NCI-H1417 treated with DMSO at 0.1 percent for 48 hours (cell line): Measurements from ENCODE around the gene SLC16A5.
"Not testable (repeated sequence)": the region's sequence is repeated elsewhere in the genome, so short reads cannot be mapped to it uniquely, and the experiment has no call there.

ENCODE experiments used
- DNase-seq: peaks from one replicate; lab custom pipeline; 2025; lab: John Stamatoyannopoulos, UW

Gene SLC16A5

GRCh38 chr17:75133001-75133400, 45.2 kb downstream of the SLC16A5 start:
- no peak for DNase-seq

DNA sequence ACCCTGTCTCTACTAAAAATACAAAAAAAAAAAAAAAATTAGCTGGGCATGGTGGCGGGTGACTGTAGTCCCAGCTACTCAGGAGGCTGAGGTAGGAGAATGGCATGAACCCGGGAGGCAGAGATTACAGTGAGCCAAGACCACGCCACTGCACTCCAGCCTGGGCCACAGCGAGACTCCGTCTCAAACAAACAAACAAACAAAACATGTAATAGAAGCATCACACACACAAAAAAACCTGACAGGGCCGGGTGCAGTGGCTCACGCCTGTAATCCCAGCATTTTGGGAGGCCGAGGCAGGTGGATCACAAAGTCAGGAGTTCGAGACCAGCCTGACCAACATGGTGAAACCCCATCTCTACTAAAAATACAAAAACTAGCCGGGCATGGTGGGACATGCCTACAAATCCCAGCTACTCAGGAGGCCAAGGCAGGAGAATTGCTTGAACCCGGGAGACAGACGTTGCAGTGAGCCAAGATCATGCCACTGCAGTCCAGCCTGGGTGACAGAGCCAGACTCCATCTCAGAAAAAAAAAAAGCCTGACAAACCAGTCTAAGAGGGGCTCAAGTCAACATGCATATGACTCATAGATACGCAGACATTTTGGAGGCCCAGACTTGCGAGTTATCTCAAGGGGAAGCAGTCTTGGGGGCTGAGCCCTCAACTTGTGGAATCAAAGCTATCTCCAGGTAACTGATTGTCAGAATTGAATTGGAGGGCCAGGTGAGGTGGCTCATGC, 46.0 kb downstream of the SLC16A5 start:
- DNase-seq = not testable (repeated sequence)

GRCh38 chr17:75135452-75135851, 47.7 kb downstream of the SLC16A5 start:
- DNase-seq = no peak

- DNase-seq = no peak
Observed at GRCh38 chr17:75135946-75136345, 48.2 kb downstream of the SLC16A5 start.

GRCh38 chr17:75137762-75138161, 50.0 kb downstream of the SLC16A5 start:
- DNase-seq = not testable (repeated sequence)

DNA sequence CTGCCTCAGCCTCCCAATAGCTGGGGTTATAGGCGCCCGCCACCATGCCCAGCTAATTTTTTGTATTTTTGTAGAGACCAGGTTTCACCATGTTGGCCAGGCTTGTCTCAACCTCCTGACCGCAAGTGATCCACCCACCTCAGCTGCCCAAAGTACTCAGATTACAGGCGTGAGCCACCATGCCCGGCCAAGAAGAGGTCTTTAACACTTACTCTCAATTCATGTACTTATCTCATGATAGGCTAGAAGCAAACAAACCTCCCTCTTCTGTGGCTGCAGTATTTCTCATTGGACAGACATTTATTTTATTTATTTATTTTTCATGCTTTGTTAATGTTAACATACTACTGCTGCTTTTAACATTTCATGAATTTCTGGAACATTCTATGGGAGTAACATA, 50.8 kb downstream of the SLC16A5 start:
- no peak for DNase-seq

- no peak for DNase-seq
Observed at GRCh38 chr17:75142236-75142971, 54.6 kb downstream of the SLC16A5 start.

DNA sequence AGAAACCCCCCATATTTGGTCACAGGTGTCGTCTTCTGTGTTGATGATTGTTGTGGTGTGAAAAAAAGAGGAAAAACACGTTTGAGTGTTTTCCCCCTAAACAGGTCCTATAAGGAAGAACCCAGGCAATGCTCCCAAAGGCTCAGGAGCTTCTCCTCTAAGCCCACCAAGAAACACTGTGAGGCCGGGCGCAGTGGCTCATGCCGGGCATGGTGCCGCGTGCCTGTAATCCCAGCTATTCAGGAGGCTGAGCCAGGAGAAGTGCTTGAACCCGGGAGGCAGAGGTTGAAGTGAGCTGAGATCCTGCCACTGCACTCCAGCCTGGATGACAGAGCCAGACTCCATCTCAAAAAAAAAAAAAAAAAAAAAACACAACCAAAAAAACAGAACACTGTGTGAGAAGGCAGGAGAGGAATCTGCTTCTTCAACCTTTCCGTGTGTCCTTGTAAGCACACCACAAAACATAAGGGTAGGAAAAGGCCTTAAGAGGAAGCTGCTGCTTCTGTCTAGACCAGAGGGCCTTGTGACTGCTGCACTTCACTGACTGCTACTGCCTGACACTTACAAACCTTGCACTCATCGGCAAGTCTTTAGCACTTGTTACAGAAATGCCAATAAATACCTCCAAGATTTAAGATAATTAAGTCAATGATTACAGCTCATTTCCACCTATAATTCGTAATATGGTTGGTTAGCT, 57.2 kb downstream of the SLC16A5 start:
- no peak for DNase-seq

DNA sequence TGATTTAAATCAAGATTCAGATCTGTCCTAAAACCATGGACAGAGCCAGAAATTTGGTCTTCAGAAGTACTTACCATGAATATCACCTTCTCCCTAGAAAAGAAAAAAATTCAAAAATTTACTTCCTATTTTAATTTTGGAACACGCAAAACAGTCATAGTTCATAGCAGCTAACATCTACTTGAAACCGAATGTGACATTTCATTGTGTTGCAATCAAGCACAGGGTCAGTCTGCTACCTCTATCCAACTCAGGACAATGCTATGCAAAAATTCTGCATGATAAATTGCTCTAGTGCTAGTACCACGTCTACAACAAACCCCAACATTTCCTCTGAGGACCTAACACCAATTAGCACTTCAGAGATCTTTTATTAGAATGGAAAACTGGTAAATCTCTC, 58.8 kb downstream of the SLC16A5 start:
- no peak for DNase-seq

GRCh38 chr17:75147878-75148546, 60.3 kb downstream of the SLC16A5 start:
- no peak for DNase-seq

DNA sequence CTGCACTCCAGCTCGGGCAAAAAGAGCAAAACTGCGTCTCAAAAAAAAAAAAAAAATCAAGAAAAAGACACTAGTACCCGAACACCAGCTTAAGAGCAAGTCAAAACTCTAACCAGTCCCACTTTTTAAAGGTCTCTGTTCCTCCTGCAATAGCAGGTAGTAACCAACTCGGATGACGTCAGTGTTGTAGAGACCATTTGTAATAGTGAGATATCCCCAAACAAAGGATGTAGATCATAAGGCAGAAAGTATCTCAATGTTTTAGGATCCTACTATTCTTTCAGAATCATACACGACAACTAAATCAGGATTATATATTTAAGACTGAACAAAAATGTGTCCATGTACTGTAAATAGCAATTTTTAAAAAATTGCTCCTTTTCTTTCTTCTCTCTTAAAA, 64.2 kb downstream of the SLC16A5 start:
- DNase-seq = no peak

GRCh38 chr17:75152523-75152921, 64.8 kb downstream of the SLC16A5 start:
- no peak for DNase-seq

DNA sequence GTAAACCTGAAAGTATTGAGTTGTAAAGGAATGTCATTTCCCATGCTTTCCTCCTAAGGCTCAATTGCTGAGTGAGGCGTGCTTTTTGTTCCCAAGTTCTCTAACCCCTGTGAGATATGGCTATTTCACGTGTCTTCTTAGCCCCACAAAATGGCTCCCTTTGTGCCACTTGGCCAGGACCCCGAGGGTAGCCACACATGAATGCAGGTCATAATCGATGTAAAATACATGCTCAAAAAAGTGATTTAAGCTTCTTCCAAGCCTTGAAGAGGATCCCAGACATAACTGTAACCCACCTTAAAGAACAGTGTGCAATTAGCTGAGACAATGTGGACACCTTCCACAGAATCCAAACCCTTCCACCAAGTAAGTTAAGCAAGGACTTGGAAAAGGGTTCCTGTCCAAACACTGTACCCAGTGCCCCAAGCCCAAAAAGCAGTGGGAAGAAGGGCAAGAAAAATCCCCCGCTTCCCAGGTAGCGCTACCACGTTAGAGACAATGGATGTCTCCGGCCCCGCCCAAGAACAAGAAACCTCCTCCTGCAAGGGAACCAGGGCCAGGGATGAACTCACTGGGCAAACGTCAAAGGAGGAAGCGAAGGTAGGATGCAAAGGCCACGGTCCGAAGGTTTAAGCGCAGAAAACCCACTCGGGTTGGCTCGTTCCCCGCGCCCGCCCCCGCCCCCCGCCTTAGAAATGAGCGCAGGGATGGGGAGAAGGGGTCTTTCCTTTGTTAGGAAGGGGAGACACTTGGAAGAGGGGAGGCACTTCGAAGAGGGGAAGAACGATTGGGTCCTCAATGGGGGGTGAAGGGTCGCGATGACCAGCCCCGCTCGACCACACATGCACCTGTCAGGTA, 65.4 kb downstream of the SLC16A5 start:
- no peak for DNase-seq

DNA sequence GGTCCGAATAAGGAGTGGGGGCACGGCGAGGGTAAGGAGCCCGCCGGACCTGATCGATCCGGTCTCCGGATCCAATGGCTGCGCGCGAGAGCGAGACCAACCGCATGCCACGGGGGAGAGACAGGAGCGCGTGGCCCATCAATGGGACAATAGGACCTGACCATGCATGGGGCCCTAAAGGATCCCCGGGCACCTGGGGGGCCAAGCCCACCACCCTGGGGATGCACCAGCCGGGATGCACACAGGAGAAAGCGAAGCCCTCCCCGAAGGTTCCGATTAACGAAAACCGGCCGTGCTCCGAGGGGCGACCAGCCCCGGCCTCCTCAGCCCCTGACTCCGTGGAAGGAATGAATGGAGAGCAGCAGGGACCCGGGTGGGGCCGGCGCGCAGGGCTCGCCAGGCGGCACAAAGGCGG, 66.0 kb downstream of the SLC16A5 start:
- DNase-seq = no peak

GRCh38 chr17:75154195-75155106, 66.7 kb downstream of the SLC16A5 start, which contains the start of gene JPT1:
JPT1 (minus strand) TSS chr17:75154512; CDS start chr17:75154397, 115 bp downstream.
- peak; percentile 85 for DNase-seq

- no peak for DNase-seq
Observed at GRCh38 chr17:75155191-75155601, 67.4 kb downstream of the SLC16A5 start.
